Pancreas (tissue), 10 donors: ENCODE results near the gene PRIMA1. TPM values are rescaled to one million over a fixed set of nuclear protein-coding genes. Genes with fewer than 3 reads are reported as not detected.

Experiments used
- ATAC-seq, 4 donors: fragments of 200-7000 bp; cut with Tn5 transposase; one replicate each; pipeline versions ENCODE4 v1.8.0 to v1.9.1; 2020; ENCODE audit warnings: mild to moderate bottlenecking in 4 of 4, moderate library complexity in 4 of 4
- DNase-seq, 6 donors: peaks; one replicate each; pipeline ENCODE4 v3.0.0-alpha.2; 2020
- FAIRE-seq: peaks from 2 replicates; lab custom pipeline; 2012; peaks lifted over from hg19 to GRCh38; lab: Jason Lieb, UNC
- H3K27ac ChIP-seq, 4 donors: fragments of 200-600 bp; sonication (generic); 1 replicate in 3 of 4; 2 replicates in 1 of 4; pipeline versions ENCODE4 v1.5.0 to v1.8.0; 2020
- H3K27me3 ChIP-seq, 4 donors: fragments of 200-600 bp; one replicate each; pipeline ENCODE4 v1.8.0; 2021
- H3K36me3 ChIP-seq, 3 donors: fragments of 200-600 bp; sonication (generic) in 1 of 3; one replicate each; pipeline versions ENCODE4 v1.5.0 to v1.8.0; 2020 to 2021
- H3K4me1 ChIP-seq, 3 donors: fragments of 200-600 bp; one replicate each; pipeline ENCODE4 v1.8.0; 2021
- H3K4me3 ChIP-seq, 4 donors: fragments of 200-600 bp; sonication (generic) in 2 of 4; one replicate each; pipeline versions ENCODE4 v1.5.0 to v1.8.0; 2020 to 2021
- H3K9me3 ChIP-seq, 4 donors: fragments of 200-600 bp; one replicate each; pipeline ENCODE4 v1.8.0; 2021
- CTCF ChIP-seq, 4 donors: fragments of 200-600 bp; sonication (generic) in 3 of 4; IDR thresholded peaks; one replicate each; pipeline versions ENCODE4 v1.5.0 to v1.8.0; 2021; ENCODE audit warnings: antibody characterized with exemption in 4 of 4
- WGBS, 2 donors: extraction: QIAGEN DNeasy Blood & Tissue Kit; methylation state at CpG; one replicate each; pipeline ENCODE4 v1.1.7; 2013; 5-methylcytosine and 5-hydroxymethylcytosine counted together
- intact Hi-C, 3 donors: fragments of 100-400 bp; cut with DNase I; formaldehyde crosslinking; loops; one replicate each; pipeline versions ENCODE4 v1.11.1 to v1.14.2; 2022
- polyA plus RNA-seq, 2 donors: library from polyadenylated mRNA; stranded (reverse); fragments of 200-250 nt; gene quantifications; one replicate each; pipeline ENCODE4 v1.2.3, GENCODE V29; 2013
- total RNA-seq, 6 donors: library from RNA; stranded (reverse); fragmentation: NEBNext Ultra II Directional in 4 of 6; extraction: Animal tissue kit (Norgen Biotek cat#: 25700) in 4 of 6; gene quantifications; one replicate each; pipeline versions ENCODE4 v1.2.1 to v1.2.4, GENCODE V29; 2021 to 2023
- donor health status: healthy with polysubstance abuse.
- donor health status: DM: no; HTN: no; CAD: no; lungs with moderate emphysema.
- donor health status: DM: no; HTN: no; CAD: no.
- donor health status: control.
- donor health status: control.
- donor health status: Bipolar disorder and iron deficiency.
- donor health status: DM: yes; HTN: yes; CAD: no.
- donor health status: DM: no; HTN: no; CAD: no.
- donor health status: DM: no; HTN: no; CAD: no.
- donor health status: DM: yes; HTN: yes; CAD: no.

The PRIMA1 gene
- total and polyA plus RNA-seq, 8 donors = 0.27 to 0.61 (median 0.33) TPM

DNA sequence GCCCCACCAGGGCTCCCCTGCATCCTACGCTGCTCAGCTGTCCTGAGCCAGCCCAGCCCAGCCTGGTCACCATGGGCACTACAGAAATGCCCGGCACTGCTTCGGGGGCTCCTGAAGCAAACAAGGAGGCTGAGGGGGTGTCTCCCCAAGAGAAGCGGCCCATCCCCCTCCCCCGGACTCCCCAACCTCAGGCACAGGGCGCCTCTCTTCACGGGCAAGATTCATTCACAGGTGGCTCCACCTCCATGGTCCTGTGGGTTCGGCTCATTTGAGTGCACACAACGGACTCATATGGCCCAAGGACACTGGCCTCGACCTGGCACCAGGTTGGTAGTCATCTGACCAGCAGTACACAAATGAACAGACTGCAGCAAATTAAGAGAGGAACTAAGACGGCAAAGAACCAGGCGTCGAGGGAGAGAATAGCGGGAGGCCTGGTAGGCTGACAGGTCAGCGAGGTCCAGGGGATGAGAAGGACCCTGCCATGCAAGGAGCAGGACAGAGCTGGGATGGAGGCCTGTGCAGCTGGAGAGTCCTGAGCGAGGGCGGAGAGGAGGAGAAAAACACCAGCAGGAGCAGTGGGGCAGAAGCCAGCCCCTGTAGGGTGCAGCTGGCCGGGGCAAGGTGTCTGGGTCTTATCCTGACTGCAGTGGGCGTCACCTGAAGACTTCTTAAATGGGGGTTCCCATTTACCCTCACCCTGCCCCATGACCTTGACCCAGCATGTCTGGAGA is 60.2 kb downstream of the PRIMA1 start:
- FAIRE-seq = no peak
- Histone ChIP-seq H3K36me3 (no peaks in the 10 kb centered on the region), H3K9me3 (no peaks in the 10 kb centered on the region), H3K4me3 (no peak overlapping the region), H3K4me1 (no peaks in the 10 kb centered on the region), H3K27ac (no peak overlapping the region), H3K27me3 (no peaks in the 10 kb centered on the region)
- WGBS, 2 donors = 80 to 82% methylated on average over 19 of the region's 19 CpGs
- DNase-seq = peak in 1 of 6 donors; percentile 47
- intact Hi-C loops = no loop called here
- TF ChIP-seq CTCF (IDR thresholded peaks at IDR 0.05) = no peak
- ATAC-seq = no peak

DNA sequence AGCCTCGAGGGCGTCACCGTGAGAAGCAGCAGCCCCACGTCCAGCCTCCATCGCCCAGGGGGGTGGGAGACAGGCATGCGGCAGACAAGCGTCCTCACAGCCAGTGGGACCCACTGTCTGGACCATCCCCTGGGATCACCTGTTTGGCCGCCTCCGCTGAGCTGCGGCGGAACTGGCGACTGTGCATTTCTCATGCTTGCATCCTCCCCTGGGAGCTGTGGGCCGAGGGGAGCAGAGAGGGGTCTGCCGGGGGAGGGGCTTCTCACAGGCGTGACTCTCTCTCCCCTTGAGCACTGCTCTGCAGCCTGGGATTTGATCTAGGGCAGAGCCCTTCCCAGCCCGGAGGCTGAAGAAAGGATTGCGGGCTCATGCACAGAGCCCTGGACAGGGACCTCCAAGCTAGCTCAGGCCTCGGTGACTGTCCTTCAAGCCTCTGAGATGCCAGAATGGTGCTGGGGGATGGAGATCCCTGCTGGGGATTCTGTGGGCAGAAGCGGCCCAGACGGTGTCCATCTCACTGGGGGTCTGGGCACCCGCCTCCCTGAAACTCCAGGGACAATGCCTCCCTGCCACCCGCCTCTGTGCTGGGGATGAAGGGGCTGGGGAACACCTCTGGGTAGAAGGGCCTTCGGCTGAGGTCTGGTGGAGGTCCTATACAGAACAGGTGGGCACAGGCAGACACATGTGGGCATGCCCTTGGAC is 61.1 kb downstream of the PRIMA1 start:
- Histone ChIP-seq H3K4me1 (no peaks in the 10 kb centered on the region), H3K4me3 (no peak overlapping the region), H3K27me3 (no peaks in the 10 kb centered on the region), H3K36me3 (no peaks in the 10 kb centered on the region), H3K9me3 (no peaks in the 10 kb centered on the region), H3K27ac (no peak overlapping the region)
- FAIRE-seq (no peak), DNase-seq (peak in 1 of 6 donors; percentile 37), ATAC-seq (no peak)
- TF ChIP-seq CTCF (IDR thresholded peaks at IDR 0.05) = no peak
- 64 to 75% methylated on average over 23 of the region's 23 CpGs for WGBS, 2 donors
- intact Hi-C loops = no loop called here

DNA sequence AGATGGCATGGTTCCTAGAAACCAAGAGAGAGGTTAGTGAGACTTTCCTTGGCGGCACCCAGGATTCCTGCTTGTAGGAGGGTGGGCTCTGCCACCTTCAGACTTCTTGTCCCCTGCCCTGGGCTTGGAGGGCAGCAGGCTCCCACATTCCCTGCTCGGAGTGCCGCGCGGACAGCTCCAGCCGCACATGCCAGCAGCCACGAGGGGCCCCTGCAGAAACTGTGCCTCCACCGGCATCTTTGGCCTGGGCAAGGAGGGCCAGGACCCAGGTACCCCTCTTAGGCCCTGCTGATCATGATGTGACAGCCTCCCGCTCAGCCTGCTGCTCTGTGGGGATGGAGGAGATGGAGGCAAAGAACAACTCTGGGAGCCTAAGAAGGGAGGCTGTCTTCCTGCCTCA is 62.3 kb downstream of the PRIMA1 start:
- Histone ChIP-seq H3K27ac (no peak overlapping the region), H3K9me3 (no peaks in the 10 kb centered on the region), H3K4me1 (no peaks in the 10 kb centered on the region), H3K4me3 (no peak overlapping the region), H3K36me3 (no peaks in the 10 kb centered on the region), H3K27me3 (no peaks in the 10 kb centered on the region)
- intact Hi-C loops = no loop called here
- peak in 1 of 6 donors; percentile 29 for DNase-seq
- FAIRE-seq = no peak
- no peak for ATAC-seq
- no peak for TF ChIP-seq CTCF (IDR thresholded peaks at IDR 0.05)
- WGBS, 2 donors = 86 to 92% methylated on average over 9 of the region's 9 CpGs

DNA sequence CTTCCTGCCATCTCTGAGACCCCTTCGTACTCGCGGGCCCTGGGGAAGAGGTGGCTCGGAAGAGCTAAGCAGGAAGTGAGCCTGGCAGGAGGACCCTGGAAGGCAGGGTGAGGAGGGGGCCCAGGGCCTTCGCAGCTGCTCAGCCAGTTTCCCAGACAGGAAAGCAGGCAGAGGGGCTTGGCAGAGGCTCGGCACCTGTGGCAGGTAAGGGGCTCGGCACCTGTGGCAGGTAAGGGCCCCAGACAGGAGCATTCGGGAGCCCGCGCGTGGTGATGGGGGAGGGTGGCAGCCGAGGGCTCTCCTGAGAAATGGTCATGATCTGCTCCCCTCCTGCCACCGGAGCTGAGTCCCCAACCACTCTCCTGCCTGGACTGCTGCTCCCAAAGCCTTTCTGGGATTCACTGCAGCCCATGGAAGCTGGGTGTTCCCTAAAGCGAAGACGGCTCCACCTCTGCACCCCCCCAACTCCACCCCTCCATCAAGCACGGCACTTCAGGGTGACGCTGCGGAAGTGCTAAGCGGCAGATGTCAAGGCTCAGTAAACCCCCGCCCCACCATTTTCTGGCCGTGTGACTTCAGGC is 63.2 kb downstream of the PRIMA1 start:
- no peak for TF ChIP-seq CTCF (IDR thresholded peaks at IDR 0.05)
- no peak for FAIRE-seq
- Histone ChIP-seq H3K9me3 (no peaks in the 10 kb centered on the region), H3K36me3 (no peaks in the 10 kb centered on the region), H3K4me3 (no peak overlapping the region), H3K27me3 (no peaks in the 10 kb centered on the region), H3K4me1 (no peaks in the 10 kb centered on the region), H3K27ac (no peak overlapping the region)
- DNase-seq = peak in 1 of 6 donors; percentile 51
- 66 to 71% methylated on average over 21 of the region's 21 CpGs for WGBS, 2 donors
- no peak for ATAC-seq
- intact Hi-C loops = no loop called here
